MM.1S (cell line): ENCODE data around the gene COA3.

ENCODE experiments used
- DNase-seq: peaks from one replicate; pipeline ENCODE4 v3.0.0-alpha.2; 2015
- H2AFZ ChIP-seq: fragments of 300-600 bp; sonication (generic); 2 replicates; pipeline ENCODE4 v1.6.0; 2016; ENCODE audit warnings: antibody characterized with exemption, low read length
- H3F3A ChIP-seq: fragments of 300-600 bp; sonication (generic); 2 replicates; pipeline ENCODE4 v1.6.1; 2016; ENCODE audit warnings: mild to moderate bottlenecking, antibody characterized with exemption, low read length, moderate library complexity, mixed read lengths; ENCODE audit not compliant: insufficient read depth
- H3K27ac ChIP-seq: fragments of 300-600 bp; sonication (generic); 2 replicates; pipeline ENCODE4 v1.5.1; 2016; ENCODE audit warnings: mild to moderate bottlenecking, low read length
- H3K27me3 ChIP-seq: fragments of 300-600 bp; sonication (generic); replicated peaks from 2 replicates; pipeline ENCODE4 v1.6.0; 2016; ENCODE audit warnings: low read length; ENCODE audit not compliant: insufficient read depth
- H3K36me3 ChIP-seq: fragments of 300-600 bp; sonication (generic); replicated peaks from 2 replicates; pipeline ENCODE4 v1.6.1; 2016; ENCODE audit warnings: mild to moderate bottlenecking, low read length, mixed read lengths; ENCODE audit not compliant: insufficient read depth
- H3K4me1 ChIP-seq: fragments of 300-600 bp; sonication (generic); 2 replicates; pipeline ENCODE4 v1.6.1; 2016; ENCODE audit warnings: low read length, mixed read lengths
- H3K4me2 ChIP-seq: fragments of 300-600 bp; sonication (generic); 2 replicates; pipeline ENCODE4 v1.6.0; 2016; ENCODE audit warnings: low read depth, low read length
- H3K4me3 ChIP-seq: fragments of 300-600 bp; sonication (generic); 2 replicates; pipeline ENCODE4 v1.5.1; 2016; ENCODE audit warnings: low read length, mixed read lengths
- H3K79me2 ChIP-seq: fragments of 300-600 bp; sonication (generic); 2 replicates; pipeline ENCODE4 v1.6.1; 2016; ENCODE audit warnings: mixed run types, low read length, mixed read lengths
- H3K9ac ChIP-seq: fragments of 300-600 bp; sonication (generic); 2 replicates; pipeline ENCODE4 v1.6.1; 2016; ENCODE audit warnings: low read length, mixed read lengths
- H3K9me2 ChIP-seq: fragments of 300-600 bp; sonication (generic); replicated peaks from 2 replicates; pipeline ENCODE4 v1.6.1; 2016; ENCODE audit warnings: mild to moderate bottlenecking, low read length, mixed read lengths; ENCODE audit not compliant: insufficient read depth
- H3K9me3 ChIP-seq: fragments of 300-600 bp; sonication (generic); replicated peaks from 2 replicates; pipeline ENCODE4 v1.6.1; 2016; ENCODE audit warnings: mild to moderate bottlenecking, low read length, mixed read lengths; ENCODE audit not compliant: insufficient read depth
- H4K20me1 ChIP-seq: fragments of 300-600 bp; sonication (generic); 2 replicates; pipeline ENCODE4 v1.6.1; 2016; ENCODE audit warnings: mild to moderate bottlenecking, low read length, moderate library complexity, mixed read lengths; ENCODE audit not compliant: insufficient read depth
- EZH2 ChIP-seq: fragments of 300-600 bp; sonication (generic); optimal IDR thresholded peaks from 2 replicates; pipeline ENCODE3; 2017; ENCODE audit warnings: low read depth, mild to moderate bottlenecking, antibody characterized with exemption, low read length, mixed read lengths
- EZH2phosphoT487 ChIP-seq: fragments of 300-600 bp; sonication (generic); IDR thresholded peaks from 2 replicates; pipeline ENCODE4 v1.6.1; 2018; ENCODE audit warnings: antibody characterized with exemption, low read length
- TF ChIP-seq, protein P1 (sequence below): fragments of 300-600 bp; sonication (generic); IDR thresholded peaks from 2 replicates; pipeline ENCODE4 v1.5.1; 2016; ENCODE audit warnings: antibody characterized with exemption, low read length, mixed read lengths

The COA3 gene, protein sequence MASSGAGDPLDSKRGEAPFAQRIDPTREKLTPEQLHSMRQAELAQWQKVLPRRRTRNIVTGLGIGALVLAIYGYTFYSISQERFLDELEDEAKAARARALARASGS

DNA sequence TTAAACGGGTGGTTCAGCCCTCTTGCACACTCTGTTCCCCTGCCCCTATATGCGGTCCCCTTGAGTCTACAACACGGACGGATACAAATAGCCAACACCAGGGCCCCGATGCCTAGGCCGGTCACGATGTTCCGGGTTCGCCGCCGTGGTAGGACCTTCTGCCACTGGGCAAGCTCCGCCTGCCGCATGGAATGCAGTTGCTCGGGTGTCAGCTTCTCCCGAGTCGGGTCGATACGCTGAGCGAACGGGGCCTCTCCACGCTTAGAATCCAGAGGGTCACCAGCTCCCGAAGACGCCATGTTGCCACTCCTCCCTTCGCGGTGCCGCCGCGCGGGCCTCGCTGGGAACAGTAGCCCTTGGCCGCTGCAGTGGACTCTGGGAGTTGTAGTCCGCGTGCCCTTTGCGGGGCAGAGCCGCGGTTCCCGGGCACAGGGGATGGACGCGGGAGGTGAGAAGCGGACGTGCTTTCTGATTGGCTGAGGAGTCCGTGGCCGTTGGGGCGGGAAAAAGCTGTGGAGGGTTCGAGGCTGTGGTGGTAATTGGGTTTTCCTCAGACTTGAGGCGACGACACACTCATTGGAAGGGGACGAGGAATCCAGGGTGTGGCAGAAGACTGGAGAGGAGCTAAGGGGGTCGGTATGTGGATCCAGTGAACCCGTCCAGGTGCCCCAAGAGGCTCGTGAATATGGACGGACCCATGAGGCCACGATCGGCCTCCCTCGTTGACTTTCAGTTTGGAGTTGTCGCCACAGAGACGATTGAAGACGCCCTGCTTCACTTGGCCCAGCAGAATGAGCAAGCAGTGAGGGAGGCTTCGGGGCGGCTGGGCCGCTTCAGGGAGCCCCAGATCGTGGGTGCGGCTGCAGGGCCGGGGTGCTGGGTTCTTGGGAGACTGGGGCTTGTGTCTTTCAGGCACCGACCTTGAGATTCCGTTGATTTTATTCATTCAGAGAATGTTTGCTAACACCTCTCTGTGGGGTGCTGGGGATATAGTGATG is at the start of gene COA3, which contains the start of gene CNTD1:
TSS of gene COA3 (minus strand) at position 322 of the 998 bp plus-strand sequence. CDS start at position 299, 23 bp downstream.
TSS of gene CNTD1 (plus strand) at position 479 of the 998 bp plus-strand sequence. CDS start at position 686, 207 bp downstream.
- Histone ChIP-seq H3K9me3 (no peaks in the 10 kb centered on the region), H3K9me2 (no peaks in the 10 kb centered on the region), H3K9ac (peak within 1 kb of the TSS; percentile 69), H2AFZ (peak within 1 kb of the TSS; percentile 89), H3F3A (no peaks in the 10 kb centered on the region), H4K20me1 (no peaks in the 10 kb centered on the region), H3K4me2 (peak within 1 kb of the TSS; percentile 79), H3K4me3 (peak within 1 kb of the TSS; percentile 79), H3K27ac (no peak within 1 kb of the TSS), H3K4me1 (peaks cover 8% of the 10 kb centered on the region; the same call in 1 of the 2 replicates), H3K79me2 (peaks cover 17% of the 10 kb centered on the region), H3K27me3 (no peaks in the 10 kb centered on the region), H3K36me3 (no peaks in the 10 kb centered on the region)
- DNase-seq, result peak; percentile 85
- TF ChIP-seq, protein P1, sequence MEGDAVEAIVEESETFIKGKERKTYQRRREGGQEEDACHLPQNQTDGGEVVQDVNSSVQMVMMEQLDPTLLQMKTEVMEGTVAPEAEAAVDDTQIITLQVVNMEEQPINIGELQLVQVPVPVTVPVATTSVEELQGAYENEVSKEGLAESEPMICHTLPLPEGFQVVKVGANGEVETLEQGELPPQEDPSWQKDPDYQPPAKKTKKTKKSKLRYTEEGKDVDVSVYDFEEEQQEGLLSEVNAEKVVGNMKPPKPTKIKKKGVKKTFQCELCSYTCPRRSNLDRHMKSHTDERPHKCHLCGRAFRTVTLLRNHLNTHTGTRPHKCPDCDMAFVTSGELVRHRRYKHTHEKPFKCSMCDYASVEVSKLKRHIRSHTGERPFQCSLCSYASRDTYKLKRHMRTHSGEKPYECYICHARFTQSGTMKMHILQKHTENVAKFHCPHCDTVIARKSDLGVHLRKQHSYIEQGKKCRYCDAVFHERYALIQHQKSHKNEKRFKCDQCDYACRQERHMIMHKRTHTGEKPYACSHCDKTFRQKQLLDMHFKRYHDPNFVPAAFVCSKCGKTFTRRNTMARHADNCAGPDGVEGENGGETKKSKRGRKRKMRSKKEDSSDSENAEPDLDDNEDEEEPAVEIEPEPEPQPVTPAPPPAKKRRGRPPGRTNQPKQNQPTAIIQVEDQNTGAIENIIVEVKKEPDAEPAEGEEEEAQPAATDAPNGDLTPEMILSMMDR, result no peak
- TF ChIP-seq EZH2, result no peak
- TF ChIP-seq EZH2phosphoT487, result no peak

DNA sequence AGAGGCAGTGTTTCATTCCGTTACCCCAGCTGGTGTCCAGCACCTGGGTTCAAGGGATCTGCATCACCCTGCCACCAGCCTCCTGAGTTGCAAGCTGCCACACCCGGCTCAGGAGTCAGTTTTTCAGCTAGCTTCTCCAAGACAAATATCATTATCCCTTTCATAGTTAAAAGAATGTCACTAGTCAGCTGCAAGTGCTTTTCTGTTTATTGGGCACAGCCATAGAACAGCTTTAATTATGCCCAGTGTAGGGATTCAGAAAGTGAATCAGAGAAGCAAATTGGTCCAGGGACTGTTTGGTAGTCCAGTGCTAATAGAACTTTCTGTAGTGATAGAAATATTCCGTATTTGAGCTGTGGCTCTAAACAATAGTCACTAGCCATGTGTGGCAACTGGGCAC is 49.6 kb upstream of the COA3 start:
- no peak for TF ChIP-seq EZH2phosphoT487
- TF ChIP-seq, protein P1, result no peak
- no peak for TF ChIP-seq EZH2
- Histone ChIP-seq H3K9me2 (no peaks in the 10 kb centered on the region), H3K9me3 (no peaks in the 10 kb centered on the region), H3K4me2 (no peak overlapping the region), H3K79me2 (no peaks in the 10 kb centered on the region), H3F3A (peaks cover 16% of the 10 kb centered on the region), H3K27me3 (no peaks in the 10 kb centered on the region), H4K20me1 (no peaks in the 10 kb centered on the region), H3K27ac (no peak overlapping the region), H3K9ac (no peak overlapping the region), H3K36me3 (0 out of 2 replicates have a peak, but pooled peaks cover 13% of the 10 kb centered on the region), H3K4me3 (no peak overlapping the region), H3K4me1 (peaks cover 21% of the 10 kb centered on the region), H2AFZ (no peak overlapping the region)
- DNase-seq, result no peak

DNA sequence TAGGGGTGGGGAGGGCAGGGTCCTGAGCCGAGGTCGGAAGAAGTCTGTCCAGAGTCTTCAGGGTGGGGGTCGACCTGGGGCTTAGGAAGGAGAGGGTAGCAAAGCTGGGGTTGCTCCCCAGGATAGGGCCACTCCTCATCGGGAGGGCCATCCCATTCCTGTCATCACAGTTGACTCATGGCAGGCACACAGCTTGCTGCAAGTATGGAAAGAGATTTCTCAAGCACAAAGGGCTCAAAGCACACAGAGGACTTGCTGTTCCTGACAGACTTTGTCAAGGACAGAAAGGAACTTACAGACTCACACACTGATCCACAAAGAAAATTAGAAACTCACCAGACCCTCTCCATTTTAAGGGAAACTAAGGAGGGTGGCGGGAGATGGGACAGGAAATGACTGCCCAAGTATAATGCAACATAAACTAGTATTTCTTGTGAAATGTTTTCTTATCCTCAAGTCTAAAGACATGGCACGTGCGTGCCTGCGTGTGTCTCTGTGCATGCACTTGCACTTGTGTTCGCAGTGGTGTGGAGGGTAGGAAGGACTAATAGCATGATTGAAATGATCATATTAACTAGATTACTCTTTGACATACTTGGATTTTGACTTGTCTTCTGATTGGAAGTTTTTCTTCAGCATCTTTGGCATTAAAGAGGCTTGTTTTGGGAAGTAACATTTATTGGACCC is 48.2 kb upstream of the COA3 start:
- no peak overlapping the region for H3K27ac ChIP-seq
- no peaks in the 10 kb centered on the region for H4K20me1 ChIP-seq
- no peak overlapping the region for H3K4me3 ChIP-seq
- no peaks in the 10 kb centered on the region for H3K79me2 ChIP-seq
- H3F3A ChIP-seq, result peaks cover 7% of the 10 kb centered on the region
- no peaks in the 10 kb centered on the region for H3K27me3 ChIP-seq
- H3K9me2 ChIP-seq, result no peaks in the 10 kb centered on the region
- TF ChIP-seq EZH2phosphoT487 (no peak), EZH2 (no peak)
- TF ChIP-seq, protein P1, result no peak
- H3K9me3 ChIP-seq, result no peaks in the 10 kb centered on the region
- no peak overlapping the region for H2AFZ ChIP-seq
- no peak overlapping the region for H3K9ac ChIP-seq
- no peak for DNase-seq
- H3K4me2 ChIP-seq, result no peak overlapping the region
- 0 out of 2 replicates have a peak, but pooled peaks cover 13% of the 10 kb centered on the region for H3K36me3 ChIP-seq
- peaks cover 11% of the 10 kb centered on the region for H3K4me1 ChIP-seq
